KOPT-K1 (cell line): ENCODE data around the gene FAM168A.

Experiments used
- H3K27ac ChIP-seq: fragments of 200-600 bp; sonication (generic); 2 replicates; pipeline ENCODE4 v1.5.1; 2016; ENCODE audit warnings: antibody characterized with exemption, mild to moderate bottlenecking, low read depth, low read length; ENCODE audit not compliant: poor library complexity, severe bottlenecking
- H3K36me3 ChIP-seq: fragments of 200-600 bp; sonication (generic); 2 replicates; pipeline ENCODE4 v1.5.1; 2017; ENCODE audit warnings: antibody characterized with exemption, mild to moderate bottlenecking, low read length, moderate library complexity; ENCODE audit not compliant: insufficient read depth
- H3K9me3 ChIP-seq: fragments of 200-600 bp; sonication (generic); 2 replicates; pipeline ENCODE4 v1.5.1; 2017; ENCODE audit warnings: antibody characterized with exemption, low read length, mild to moderate bottlenecking; ENCODE audit not compliant: insufficient read depth, poor library complexity, severe bottlenecking

Gene FAM168A, protein sequence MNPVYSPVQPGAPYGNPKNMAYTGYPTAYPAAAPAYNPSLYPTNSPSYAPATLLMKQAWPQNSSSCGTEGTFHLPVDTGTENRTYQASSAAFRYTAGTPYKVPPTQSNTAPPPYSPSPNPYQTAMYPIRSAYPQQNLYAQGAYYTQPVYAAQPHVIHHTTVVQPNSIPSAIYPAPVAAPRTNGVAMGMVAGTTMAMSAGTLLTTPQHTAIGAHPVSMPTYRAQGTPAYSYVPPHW

DNA sequence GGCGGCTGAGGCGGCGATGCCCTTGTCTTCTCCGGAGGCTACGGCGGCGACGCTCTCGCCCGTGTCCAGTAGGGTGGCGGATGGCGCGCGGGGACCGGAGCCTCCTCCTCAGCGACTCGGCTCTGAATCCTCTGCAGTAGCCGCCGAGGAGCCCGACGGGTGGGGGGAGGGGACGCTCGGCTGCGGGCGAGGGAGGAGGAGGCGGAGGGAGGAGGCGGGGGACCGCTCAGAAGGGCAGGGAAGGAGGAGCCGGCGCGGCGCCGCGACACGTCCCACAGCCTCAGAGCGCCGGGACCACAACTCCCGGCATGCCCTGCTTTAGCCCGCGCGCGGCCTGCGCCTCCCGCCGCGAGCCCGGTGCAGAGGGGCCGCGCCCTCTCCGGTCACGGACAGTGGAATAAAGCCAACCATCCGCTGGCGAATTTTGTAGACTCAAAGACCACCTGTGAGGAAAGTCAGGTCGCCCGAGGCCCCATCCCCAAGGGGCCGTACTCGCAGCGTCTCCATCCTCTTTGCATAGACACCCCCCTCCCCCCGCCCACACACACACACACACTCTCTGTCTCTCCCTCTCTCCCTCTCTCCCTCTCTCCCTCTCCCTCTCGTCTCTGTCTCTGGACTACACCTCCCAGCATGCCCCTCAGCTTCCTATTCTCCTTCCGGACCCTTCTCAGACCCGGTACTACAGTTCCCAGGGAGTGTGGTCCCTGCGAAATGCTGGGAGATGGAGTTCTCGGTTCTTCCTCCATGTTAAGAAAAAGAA is at the start of gene FAM168A:
TSS of gene FAM168A (minus strand) at position 157 of the 763 bp plus-strand sequence. CDS start 129,638 bp downstream, outside the sequence.
- H3K27ac ChIP-seq: peak within 1 kb of the TSS; percentile 83
- no peaks in the 10 kb centered on the region for H3K36me3 ChIP-seq
- H3K9me3 ChIP-seq: no peaks in the 10 kb centered on the region

- H3K27ac ChIP-seq: no peak overlapping the region
- no peaks in the 10 kb centered on the region for H3K36me3 ChIP-seq
- H3K9me3 ChIP-seq: no peaks in the 10 kb centered on the region
These were observed 49.7 kb upstream of the FAM168A start for GRCh38 chr11:73647459-73648100.

GRCh38 chr11:73645972-73646631 is 48.2 kb upstream of the FAM168A start, which contains the start of gene PLEKHB1:
Gene PLEKHB1 (plus strand): TSS chr11:73646581. CDS start chr11:73646609, 28 bp downstream.
- Histone ChIP-seq H3K27ac (no peak within 1 kb of the TSS), H3K9me3 (no peaks in the 10 kb centered on the region), H3K36me3 (no peaks in the 10 kb centered on the region)

DNA sequence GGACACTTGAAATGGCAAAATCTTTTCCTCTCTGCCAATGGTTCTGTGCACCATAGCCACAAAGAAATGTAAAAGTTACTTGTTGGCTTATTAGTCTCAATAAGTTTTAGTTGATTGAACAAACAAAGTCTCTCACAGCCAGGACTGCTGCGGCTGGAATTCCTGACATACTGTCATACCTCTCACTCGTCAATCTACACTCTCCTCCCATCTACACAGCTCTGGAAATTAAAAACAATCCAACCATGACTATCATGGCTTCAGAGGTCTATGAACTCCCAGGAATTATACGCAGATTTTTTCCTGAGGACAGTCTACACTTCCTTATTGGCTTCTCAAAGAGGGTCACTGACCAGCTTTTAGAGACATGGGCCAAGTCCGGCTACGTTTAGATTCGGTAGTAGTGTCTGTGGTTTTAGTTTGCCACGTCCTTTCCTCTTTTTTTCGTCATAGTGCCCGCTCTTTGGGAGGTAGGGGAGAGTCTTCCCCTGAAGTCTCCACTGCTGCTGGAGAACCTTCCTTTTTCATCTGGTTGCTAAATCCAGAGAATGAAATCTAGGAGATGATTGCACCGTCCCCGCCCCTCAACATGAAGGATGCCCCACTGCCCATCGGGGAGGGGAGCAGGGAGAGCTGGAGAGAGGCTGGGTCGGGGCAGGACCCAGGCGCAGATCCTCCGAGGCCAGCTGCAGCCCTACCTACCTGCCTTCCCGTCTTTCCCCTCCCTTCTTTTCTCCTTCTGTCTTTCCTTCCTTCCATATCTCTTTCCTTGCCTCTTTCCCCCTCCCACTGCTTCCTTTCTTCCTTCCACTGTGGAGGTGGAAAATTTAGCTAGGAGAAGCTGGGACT is 47.4 kb upstream of the FAM168A start:
- H3K9me3 ChIP-seq: no peaks in the 10 kb centered on the region
- no peaks in the 10 kb centered on the region for H3K36me3 ChIP-seq
- H3K27ac ChIP-seq: no peak overlapping the region

DNA sequence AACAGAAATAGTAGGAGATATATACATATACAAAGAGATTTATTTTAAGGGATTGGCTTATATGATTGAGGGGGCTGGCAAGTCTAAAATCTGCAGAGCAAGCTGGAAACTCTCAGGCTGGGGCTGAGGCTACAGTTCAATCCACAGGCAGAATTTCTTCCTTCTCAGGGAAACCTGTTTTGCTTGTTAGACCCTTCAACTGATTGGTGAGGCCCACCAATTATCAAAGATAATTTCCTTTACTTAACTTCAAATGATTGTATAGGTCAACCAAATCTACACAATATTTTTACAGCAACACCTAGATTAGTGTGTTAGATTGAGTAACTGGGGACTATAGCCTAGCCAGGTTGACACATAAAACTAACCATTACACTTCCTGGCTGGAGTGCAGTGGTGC is 43.8 kb upstream of the FAM168A start:
- no peaks in the 10 kb centered on the region for H3K36me3 ChIP-seq
- H3K9me3 ChIP-seq: no peaks in the 10 kb centered on the region
- H3K27ac ChIP-seq: no peak overlapping the region

DNA sequence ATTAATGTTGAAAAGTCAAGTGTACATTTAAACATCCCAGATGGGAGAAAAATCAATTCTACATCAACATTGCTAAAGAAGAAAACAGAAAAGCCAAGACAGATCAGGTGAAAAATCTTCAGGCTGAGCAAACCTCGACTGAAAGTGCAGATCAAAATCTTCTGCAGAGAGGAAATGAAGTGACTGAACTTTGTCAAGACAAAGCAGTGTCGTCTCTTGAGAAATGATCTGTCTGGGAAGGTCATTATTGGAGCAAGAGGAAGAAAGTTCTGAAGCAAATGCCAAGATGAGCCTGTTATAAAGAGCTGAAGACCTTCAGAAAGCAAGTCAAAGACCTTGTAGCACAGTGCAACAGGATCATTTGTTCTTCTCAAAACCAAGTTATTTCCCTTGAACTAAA is 42.7 kb upstream of the FAM168A start:
- H3K36me3 ChIP-seq: no peaks in the 10 kb centered on the region
- H3K27ac ChIP-seq: no peak overlapping the region
- H3K9me3 ChIP-seq: no peaks in the 10 kb centered on the region

GRCh38 chr11:73637012-73637411 is 39.1 kb upstream of the FAM168A start:
- peaks cover 5% of the 10 kb centered on the region for H3K9me3 ChIP-seq
- no peak overlapping the region for H3K27ac ChIP-seq
- H3K36me3 ChIP-seq: no peaks in the 10 kb centered on the region

DNA sequence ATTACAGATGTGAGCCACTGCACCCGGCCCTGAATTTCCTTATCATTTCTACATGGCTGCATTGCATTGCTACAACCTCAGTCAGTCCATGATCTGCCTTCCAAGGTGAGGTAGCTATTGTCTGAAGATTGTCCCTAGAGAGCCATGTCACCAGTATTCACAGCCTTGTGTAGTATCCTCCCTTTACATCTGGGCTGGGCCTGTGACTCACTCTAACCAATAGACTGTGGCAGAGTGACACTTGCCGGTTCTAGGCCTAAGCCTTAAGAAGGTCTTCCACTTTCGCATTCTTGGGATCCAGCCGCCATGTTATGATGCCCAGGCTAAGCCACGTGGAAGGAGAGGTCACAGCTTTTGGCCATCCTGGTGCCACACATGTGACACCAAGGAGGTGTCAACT is 38.3 kb upstream of the FAM168A start:
- H3K9me3 ChIP-seq: peaks cover 5% of the 10 kb centered on the region
- no peaks in the 10 kb centered on the region for H3K36me3 ChIP-seq
- no peak overlapping the region for H3K27ac ChIP-seq

- no peak overlapping the region for H3K27ac ChIP-seq
- H3K36me3 ChIP-seq: no peaks in the 10 kb centered on the region
- H3K9me3 ChIP-seq: peaks cover 5% of the 10 kb centered on the region
These were observed 37.8 kb upstream of the FAM168A start for GRCh38 chr11:73635721-73636120.

DNA sequence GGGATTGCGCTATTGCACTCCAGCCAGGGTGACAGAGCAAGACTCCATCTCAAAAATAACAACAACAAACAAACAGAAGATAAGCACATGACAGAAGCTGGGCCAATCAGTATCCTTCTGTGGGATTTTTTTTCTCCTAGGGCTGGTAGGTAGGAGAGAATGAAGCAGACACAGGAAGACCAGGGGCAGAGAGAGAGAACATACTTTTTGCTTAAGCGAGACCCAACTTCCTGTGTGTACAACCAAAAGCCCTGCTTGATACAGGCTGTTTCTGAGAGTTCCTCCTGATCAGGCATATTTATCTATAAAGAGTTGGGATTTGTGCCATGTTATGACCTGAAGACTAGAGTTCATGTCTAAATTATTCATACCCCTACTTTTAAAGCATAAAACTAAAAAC is 36.1 kb upstream of the FAM168A start:
- Histone ChIP-seq H3K9me3 (peaks cover 5% of the 10 kb centered on the region), H3K36me3 (no peaks in the 10 kb centered on the region), H3K27ac (peak overlapping the region; percentile 53)

GRCh38 chr11:73632996-73633395 is 35.1 kb upstream of the FAM168A start:
- peaks cover 5% of the 10 kb centered on the region for H3K9me3 ChIP-seq
- no peaks in the 10 kb centered on the region for H3K36me3 ChIP-seq

DNA sequence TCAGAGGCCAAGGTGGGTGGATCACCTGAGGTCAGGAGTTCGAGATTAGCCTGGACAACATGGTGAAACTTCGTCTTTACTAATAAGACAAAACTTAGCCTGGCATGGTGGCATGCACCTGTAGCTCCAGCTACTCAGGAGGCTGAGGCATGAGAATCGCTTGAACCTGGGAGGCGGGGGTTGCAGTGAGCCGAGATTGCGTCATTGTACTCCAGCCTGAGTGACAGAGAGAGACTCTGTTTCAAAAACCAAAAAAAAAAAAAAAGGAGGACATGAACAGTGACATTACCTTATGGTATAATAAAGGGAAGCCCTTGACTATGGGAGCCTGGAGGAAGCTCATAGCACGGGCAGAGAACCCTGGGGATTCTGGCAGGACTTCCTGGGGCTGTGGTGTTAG is 32.0 kb upstream of the FAM168A start:
- H3K36me3 ChIP-seq: no peaks in the 10 kb centered on the region
- no peak overlapping the region for H3K27ac ChIP-seq
- H3K9me3 ChIP-seq: peaks cover 5% of the 10 kb centered on the region

More at GRCh38 chr11:73632996-73633395, 35.1 kb upstream of the FAM168A start:
- H3K27ac ChIP-seq: no peak overlapping the region

DNA sequence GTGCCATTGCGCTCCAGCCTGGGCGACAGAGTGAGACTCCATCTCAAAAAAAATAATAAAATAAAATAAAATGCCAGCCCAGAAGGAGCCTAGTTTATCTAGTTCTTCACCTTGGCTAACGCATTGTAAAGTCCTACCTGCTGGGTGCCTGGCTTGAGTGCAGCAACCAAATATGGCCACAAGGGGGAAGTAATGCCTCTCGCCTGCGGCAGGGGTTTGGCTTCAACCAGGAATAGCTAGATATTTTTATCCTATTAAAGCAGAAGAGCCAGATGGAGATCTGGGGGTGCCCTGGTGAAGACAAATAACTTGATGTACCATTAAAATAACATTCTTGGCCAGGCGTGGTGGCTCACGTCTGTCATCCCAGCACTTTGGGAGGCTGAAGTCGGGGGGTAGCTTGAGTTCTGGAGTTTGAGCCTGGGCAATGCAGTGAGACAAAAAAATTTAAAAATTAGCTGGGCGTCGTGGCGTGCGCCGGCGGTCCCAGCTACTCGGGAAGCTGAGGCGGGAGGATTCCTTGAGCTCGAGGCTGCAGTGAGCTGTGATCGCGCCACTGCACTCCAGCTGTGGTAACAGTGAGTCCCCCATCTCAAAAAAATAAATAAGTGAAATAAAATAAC is 27.9 kb upstream of the FAM168A start:
- Histone ChIP-seq H3K9me3 (no peaks in the 10 kb centered on the region), H3K27ac (no peak overlapping the region), H3K36me3 (no peaks in the 10 kb centered on the region)

GRCh38 chr11:73623686-73624085 is 25.8 kb upstream of the FAM168A start:
- Histone ChIP-seq H3K9me3 (no peaks in the 10 kb centered on the region), H3K36me3 (no peaks in the 10 kb centered on the region), H3K27ac (no peak overlapping the region)
